CD14-positive monocyte (primary cell): Measurements from ENCODE around the gene ATG7. TPM values are rescaled to one million over a fixed set of nuclear protein-coding genes. Genes with fewer than 3 reads are reported as not detected.
A peak's percentile ranks its signal among the peaks of the same experiment; 100 is the strongest.

Experiments
- DNase-seq, 3 donors: peaks; one replicate each; pipeline ENCODE4 v3.0.0-alpha.2; 2011 to 2022
- H2AFZ ChIP-seq: 2 replicates; pipeline ENCODE4 v1.6.0; 2012; ENCODE audit warnings: mild to moderate bottlenecking, low read depth, low read length, inconsistent platforms; ENCODE audit not compliant: insufficient read depth, poor library complexity, severe bottlenecking
- H3K27ac ChIP-seq, 2 donors: 1 replicate in 1 of 2; 2 replicates in 1 of 2; pipeline ENCODE4 v1.5.1; 2012 to 2013; ENCODE audit warnings: low read length in 2 of 2, control low read depth in 1 of 2, inconsistent platforms in 1 of 2, low read depth in 1 of 2, mild to moderate bottlenecking in 1 of 2
- H3K27me3 ChIP-seq, 2 donors: one replicate each; pipeline versions ENCODE4 v1.6.0 to v1.6.1; 2011 to 2013; ENCODE audit warnings: low read length in 2 of 2; ENCODE audit not compliant: control insufficient read depth in 2 of 2, insufficient read depth in 2 of 2
- H3K36me3 ChIP-seq, 2 donors: replicated peaks in 1 of 2; 1 replicate in 1 of 2; 2 replicates in 1 of 2; pipeline versions ENCODE4 v1.5.1 to v1.6.1; 2012 to 2013; ENCODE audit warnings: low read length in 2 of 2, control low read depth in 1 of 2, inconsistent platforms in 1 of 2, mild to moderate bottlenecking in 1 of 2; ENCODE audit not compliant: insufficient read depth in 2 of 2, control insufficient read depth in 1 of 2
- H3K4me1 ChIP-seq, 2 donors: 1 replicate in 1 of 2; 2 replicates in 1 of 2; pipeline versions ENCODE4 v1.5.1 to v1.6.1; 2012 to 2013; ENCODE audit warnings: low read length in 2 of 2, control low read depth in 1 of 2, inconsistent platforms in 1 of 2, mild to moderate bottlenecking in 1 of 2, moderate library complexity in 1 of 2; ENCODE audit not compliant: insufficient read depth in 2 of 2, control insufficient read depth in 1 of 2
- H3K4me2 ChIP-seq: replicated peaks from 2 replicates; pipeline ENCODE3; 2012; ENCODE audit warnings: low read length, moderate library complexity, mild to moderate bottlenecking; ENCODE audit not compliant: poor library complexity, severe bottlenecking; ENCODE audit errors: extremely low read depth
- H3K4me3 ChIP-seq, 3 experiments: fragments of 200-600 bp in 1 of 3; sonication (generic) in 1 of 3; replicated peaks in 1 of 3; 1 replicate in 2 of 3; 2 replicates in 1 of 3; pipeline ENCODE4 v1.5.1; 2011 to 2013; ENCODE audit warnings: low read length in 3 of 3, mild to moderate bottlenecking in 3 of 3, control low read depth in 2 of 3, low read depth in 2 of 3, inconsistent platforms in 1 of 3, moderate library complexity in 1 of 3
- H3K79me2 ChIP-seq: 2 replicates; pipeline ENCODE4 v1.6.0; 2012; ENCODE audit warnings: mild to moderate bottlenecking, control low read depth, inconsistent platforms, low read length, moderate library complexity; ENCODE audit not compliant: insufficient read depth
- H3K9ac ChIP-seq: 2 replicates; pipeline ENCODE4 v1.6.0; 2017; ENCODE audit warnings: low read length, mild to moderate bottlenecking; ENCODE audit not compliant: insufficient read depth, poor library complexity, severe bottlenecking
- H3K9me3 ChIP-seq, 2 donors: replicated peaks in 1 of 2; 1 replicate in 1 of 2; 2 replicates in 1 of 2; pipeline versions ENCODE4 v1.5.1 to v1.6.1; 2012 to 2013; ENCODE audit warnings: low read length in 2 of 2, control low read depth in 1 of 2; ENCODE audit not compliant: control insufficient read depth in 1 of 2, insufficient read depth in 1 of 2
- H4K20me1 ChIP-seq: 2 replicates; pipeline ENCODE4 v1.6.0; 2012; ENCODE audit warnings: mild to moderate bottlenecking, low read length, control low read depth, moderate library complexity; ENCODE audit not compliant: insufficient read depth
- H3K27ac Mint-ChIP-seq, 7 donors: one replicate each; pipeline ENCODE4 v1.8.0; 2020; ENCODE audit warnings: mild to moderate bottlenecking in 7 of 7, mixed read lengths in 7 of 7, moderate library complexity in 6 of 7, inconsistent platforms in 2 of 7
- H3K27me3 Mint-ChIP-seq, 3 donors: one replicate each; pipeline ENCODE4 v1.8.0; 2021 to 2022; ENCODE audit warnings: low read depth in 3 of 3, mild to moderate bottlenecking in 3 of 3, mixed read lengths in 3 of 3, moderate library complexity in 3 of 3, inconsistent platforms in 1 of 3
- H3K36me3 Mint-ChIP-seq, 2 donors: one replicate each; pipeline ENCODE4 v1.8.0; 2020; ENCODE audit warnings: mixed read lengths in 2 of 2, inconsistent platforms in 1 of 2, mild to moderate bottlenecking in 1 of 2
- H3K4me1 Mint-ChIP-seq: one replicate; pipeline ENCODE4 v1.8.0; 2020; ENCODE audit warnings: mild to moderate bottlenecking, mixed read lengths
- H3K4me3 Mint-ChIP-seq, 2 donors: one replicate each; pipeline ENCODE4 v1.8.0; 2020; ENCODE audit warnings: mild to moderate bottlenecking in 2 of 2, mixed read lengths in 2 of 2, moderate library complexity in 1 of 2
- H3K9me3 Mint-ChIP-seq, 7 donors: one replicate each; pipeline ENCODE4 v1.8.0; 2020 to 2022; ENCODE audit warnings: mixed read lengths in 7 of 7, mild to moderate bottlenecking in 6 of 7, moderate library complexity in 6 of 7, inconsistent platforms in 2 of 7
- CTCF ChIP-seq: fragments of 200-600 bp; IDR thresholded peaks from one replicate; pipeline ENCODE4 v1.8.0; 2022; ENCODE audit warnings: antibody characterized with exemption, mild to moderate bottlenecking
- WGBS: methylation state at CpG from one replicate; pipeline ENCODE4 v1.1.5; 2013; ENCODE audit warnings: missing lambda C conversion rate; ENCODE audit not compliant: insufficient coverage; 5-methylcytosine and 5-hydroxymethylcytosine counted together
- intact Hi-C, 2 donors: fragments of 100-400 bp; cut with micrococcal nuclease; formaldehyde crosslinking; loops; one replicate each; pipeline versions ENCODE4 v1.15.0 to v1.15.1; 2023
- polyA plus RNA-seq, 3 donors: library from polyadenylated mRNA; depleted of rRNA in 1 of 3; unstranded in 2 of 3; stranded (reverse) in 1 of 3; fragments of 300-500 nt in 2 of 3; fragments of >200 nt in 1 of 3; fragmentation: Illumina TruSeq in 2 of 3; gene quantifications; 1 replicate in 2 of 3; 2 replicates in 1 of 3; pipeline ENCODE4 v1.2.3, GENCODE V29; 2012 to 2021

Gene ATG7
- polyA plus RNA-seq, 3 donors: 57.4 to 101 (median 89.7) TPM

GRCh38 chr3:11538581-11538980, 266.4 kb downstream of the ATG7 start:
- peaks cover 93% of the 10 kb centered on the region for H4K20me1 ChIP-seq
- TF ChIP-seq CTCF: no peak
- WGBS: 100% methylated on average over 1 of the region's 3 CpGs

DNA sequence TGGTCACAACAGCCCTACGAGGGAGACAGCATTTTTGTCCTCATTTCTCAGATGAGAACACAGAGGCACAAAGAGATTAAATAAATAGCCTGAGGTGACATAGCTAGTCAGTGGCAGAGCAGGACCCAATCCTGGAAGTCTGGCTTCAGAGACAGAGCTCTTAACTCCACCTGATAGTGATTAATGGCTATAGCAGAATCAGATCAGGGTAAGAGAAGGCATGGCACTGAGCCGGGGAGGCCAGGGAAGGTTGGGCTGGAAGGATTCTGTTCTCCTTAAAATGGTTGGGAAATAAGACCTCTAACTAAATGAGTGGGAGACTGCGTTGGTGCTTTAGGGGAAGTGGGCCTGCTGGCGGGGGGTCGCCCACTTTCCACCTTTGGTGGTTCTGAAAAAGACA, 267.0 kb downstream of the ATG7 start:
- H2AFZ ChIP-seq: no peak overlapping the region
- 100% methylated on average over 1 of the region's 5 CpGs for WGBS
- peaks cover 26 to 29% of the 10 kb centered on the region in 2 donors for H3K4me1 ChIP-seq
- no peak for DNase-seq
- no peak overlapping the region for H3K9ac ChIP-seq
- peaks cover 0 to 5% (median 2%) of the 10 kb centered on the region in 3 donors for H3K27me3 Mint-ChIP-seq
- peaks cover 93% of the 10 kb centered on the region for H4K20me1 ChIP-seq
- H3K4me3 ChIP-seq: no peak overlapping the region
- H3K27ac ChIP-seq: no peak overlapping the region
- peaks cover 3 to 12% (median 5%) of the 10 kb centered on the region in 7 donors for H3K9me3 Mint-ChIP-seq
- no peak for TF ChIP-seq CTCF
- H3K9me3 ChIP-seq: peaks cover 0 to 18% of the 10 kb centered on the region in 2 donors
- H3K36me3 ChIP-seq: peaks cover 0 to 39% of the 10 kb centered on the region in 2 donors
- intact Hi-C loops: no loop called here
- no peak overlapping the region for H3K4me2 ChIP-seq
- H3K27me3 ChIP-seq: no peaks in the 10 kb centered on the region
- no peaks in the 10 kb centered on the region for H3K79me2 ChIP-seq
- peaks cover 44% of the 10 kb centered on the region for H3K4me1 Mint-ChIP-seq
- H3K27ac Mint-ChIP-seq: peak overlapping the region in 1 of 7 donors; percentile 22
- H3K36me3 Mint-ChIP-seq: peaks cover 21 to 64% of the 10 kb centered on the region in 2 donors
- H3K4me3 Mint-ChIP-seq: no peak overlapping the region

More at GRCh38 chr3:11538581-11538980, 266.4 kb downstream of the ATG7 start:
- Mint-ChIP-seq H3K27me3 (peaks cover 0 to 5% (median 0%) of the 10 kb centered on the region in 3 donors), H3K4me3 (no peak overlapping the region), H3K9me3 (peaks cover under 1 to 7% (median 4%) of the 10 kb centered on the region in 7 donors), H3K27ac (peak overlapping the region in 1 of 7 donors; percentile 58), H3K36me3 (peaks cover 21 to 64% of the 10 kb centered on the region in 2 donors), H3K4me1 (peaks cover 38% of the 10 kb centered on the region)
- intact Hi-C loops: no loop called here
- Histone ChIP-seq H3K9me3 (peaks cover 0 to 12% of the 10 kb centered on the region in 2 donors), H3K4me2 (no peak overlapping the region), H3K9ac (no peak overlapping the region), H3K4me3 (no peak overlapping the region), H3K4me1 (peaks cover 19 to 22% of the 10 kb centered on the region in 2 donors), H2AFZ (no peak overlapping the region), H3K36me3 (peaks cover 0 to 44% of the 10 kb centered on the region in 2 donors), H3K79me2 (no peaks in the 10 kb centered on the region), H3K27ac (no peak overlapping the region), H3K27me3 (no peaks in the 10 kb centered on the region)
- no peak for DNase-seq
